HepG2 (cell line): Measurements from ENCODE around the gene RHBDL1. TPM values are rescaled to one million over a fixed set of nuclear protein-coding genes. Genes with fewer than 3 reads are reported as not detected.
A peak's percentile ranks its signal among the peaks of the same experiment; 100 is the strongest.

ENCODE experiments used
- TAF1 ChIP-seq: sonication (generic); formaldehyde crosslinking; IDR thresholded peaks from 2 replicates; pipeline ENCODE4 v1.4.0; 2020; ENCODE audit warnings: missing genetic modification reagents
- polyA plus RNA-seq, 8 experiments: library from polyadenylated mRNA; depleted of rRNA in 3 of 8; stranded (reverse) in 7 of 8; unstranded in 1 of 8; fragments of >200 nt; fragmentation: Illumina TruSeq in 4 of 8; extraction: Trizol in 4 of 8; gene quantifications; 2 replicates each; pipeline versions ENCODE4 v1.2.1 to v1.2.3, GENCODE V29; 2011 to 2016; ENCODE audit warnings: low read depth in 4 of 8, missing spikeins in 1 of 8, mixed read lengths in 1 of 8; ENCODE audit not compliant: insufficient read depth in 1 of 8
- total RNA-seq, 5 experiments: library from RNA; depleted of rRNA; stranded (reverse); fragments of >200 nt; fragmentation: Illumina TruSeq; extraction: Trizol; gene quantifications; 2 replicates each; pipeline ENCODE4 v1.2.3, GENCODE V29; 2016; ENCODE audit warnings: low read depth in 1 of 5
- TF ChIP-seq, protein P1 (sequence below): sonication (generic); formaldehyde crosslinking; IDR thresholded peaks from 2 replicates; pipeline ENCODE4 v1.5.1; 2020; ENCODE audit warnings: mild to moderate bottlenecking, missing genetic modification reagents, moderate library complexity

The RHBDL1 gene
- total and polyA plus RNA-seq, 2 of the 13 experiments (the other 11 are each of a cell fraction or from before 2014, with no cell fraction given): 1.8 to 3.8 TPM

DNA sequence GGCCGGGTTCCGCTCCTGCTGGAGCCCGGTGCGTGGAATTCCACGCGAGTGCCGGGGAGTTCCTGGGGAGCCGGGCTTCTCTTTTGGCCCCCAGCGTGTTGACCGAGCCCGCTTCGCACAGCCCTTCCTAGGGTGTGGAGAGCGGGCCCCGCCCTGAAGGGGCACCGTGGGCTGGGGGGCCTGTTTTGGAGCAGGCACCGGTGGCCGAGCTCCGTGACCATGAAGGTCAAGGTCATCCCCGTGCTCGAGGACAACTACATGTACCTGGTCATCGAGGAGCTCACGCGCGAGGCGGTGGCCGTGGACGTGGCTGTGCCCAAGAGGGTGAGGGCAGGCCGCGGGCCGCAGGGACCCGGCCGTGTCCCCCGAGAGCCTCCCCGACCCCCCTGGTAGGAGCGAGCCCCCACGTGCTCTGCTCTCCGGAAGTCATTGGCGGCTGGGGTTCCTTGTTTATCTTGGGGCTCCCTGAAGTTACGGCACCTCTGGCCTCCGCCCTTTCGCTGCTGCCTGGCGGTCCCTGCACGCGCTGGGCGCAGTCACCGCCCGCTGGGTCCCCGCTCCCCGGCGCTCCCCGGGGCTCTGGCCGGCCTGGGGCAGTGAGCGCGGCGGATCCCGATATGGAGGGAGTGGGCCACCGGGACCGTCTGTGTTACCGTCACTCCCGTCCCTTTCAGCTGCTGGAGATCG is 52.0 kb downstream of the RHBDL1 start (continued):
- TF ChIP-seq, protein P1, sequence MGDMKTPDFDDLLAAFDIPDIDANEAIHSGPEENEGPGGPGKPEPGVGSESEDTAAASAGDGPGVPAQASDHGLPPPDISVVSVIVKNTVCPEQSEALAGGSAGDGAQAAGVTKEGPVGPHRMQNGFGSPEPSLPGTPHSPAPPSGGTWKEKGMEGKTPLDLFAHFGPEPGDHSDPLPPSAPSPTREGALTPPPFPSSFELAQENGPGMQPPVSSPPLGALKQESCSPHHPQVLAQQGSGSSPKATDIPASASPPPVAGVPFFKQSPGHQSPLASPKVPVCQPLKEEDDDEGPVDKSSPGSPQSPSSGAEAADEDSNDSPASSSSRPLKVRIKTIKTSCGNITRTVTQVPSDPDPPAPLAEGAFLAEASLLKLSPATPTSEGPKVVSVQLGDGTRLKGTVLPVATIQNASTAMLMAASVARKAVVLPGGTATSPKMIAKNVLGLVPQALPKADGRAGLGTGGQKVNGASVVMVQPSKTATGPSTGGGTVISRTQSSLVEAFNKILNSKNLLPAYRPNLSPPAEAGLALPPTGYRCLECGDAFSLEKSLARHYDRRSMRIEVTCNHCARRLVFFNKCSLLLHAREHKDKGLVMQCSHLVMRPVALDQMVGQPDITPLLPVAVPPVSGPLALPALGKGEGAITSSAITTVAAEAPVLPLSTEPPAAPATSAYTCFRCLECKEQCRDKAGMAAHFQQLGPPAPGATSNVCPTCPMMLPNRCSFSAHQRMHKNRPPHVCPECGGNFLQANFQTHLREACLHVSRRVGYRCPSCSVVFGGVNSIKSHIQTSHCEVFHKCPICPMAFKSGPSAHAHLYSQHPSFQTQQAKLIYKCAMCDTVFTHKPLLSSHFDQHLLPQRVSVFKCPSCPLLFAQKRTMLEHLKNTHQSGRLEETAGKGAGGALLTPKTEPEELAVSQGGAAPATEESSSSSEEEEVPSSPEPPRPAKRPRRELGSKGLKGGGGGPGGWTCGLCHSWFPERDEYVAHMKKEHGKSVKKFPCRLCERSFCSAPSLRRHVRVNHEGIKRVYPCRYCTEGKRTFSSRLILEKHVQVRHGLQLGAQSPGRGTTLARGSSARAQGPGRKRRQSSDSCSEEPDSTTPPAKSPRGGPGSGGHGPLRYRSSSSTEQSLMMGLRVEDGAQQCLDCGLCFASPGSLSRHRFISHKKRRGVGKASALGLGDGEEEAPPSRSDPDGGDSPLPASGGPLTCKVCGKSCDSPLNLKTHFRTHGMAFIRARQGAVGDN: peak; percentile 69
- TF ChIP-seq TAF1 (CRISPR knock-in tag): peak; percentile 29; the same call in 1 of the 2 replicates

Other genes starting within 250 kb of the RHBDL1 start
- gene CAPN15, start 148.0 kb upstream of the RHBDL1 start, total RNA-seq (2016; rRNA removed; fragmentation: Illumina TruSeq; extraction: Trizol): 15.0 and 24.5 TPM in 2 replicates
- 14.9 and 22.2 TPM in 2 replicates for gene CAPN15, start 148.0 kb upstream of the RHBDL1 start, polyA plus RNA-seq (2011; rRNA removed)
- 0.07 TPM in 1 of 2 replicates, not detected in the other for gene PRR35, start 115.3 kb upstream of the RHBDL1 start, total RNA-seq (2016; rRNA removed; fragmentation: Illumina TruSeq; extraction: Trizol)
- gene PRR35, start 115.3 kb upstream of the RHBDL1 start, polyA plus RNA-seq (2011; rRNA removed): 0.16 and 0.38 TPM in 2 replicates
- 0.40 and 0.48 TPM in 2 replicates for gene NHLRC4, start 108.7 kb upstream of the RHBDL1 start, total RNA-seq (2016; rRNA removed; fragmentation: Illumina TruSeq; extraction: Trizol)
- gene NHLRC4, start 108.7 kb upstream of the RHBDL1 start, polyA plus RNA-seq (2011; rRNA removed): 0.59 and 1.1 TPM in 2 replicates
- gene PIGQ, start 105.7 kb upstream of the RHBDL1 start, total RNA-seq (2016; rRNA removed; fragmentation: Illumina TruSeq; extraction: Trizol): 8.4 and 19.7 TPM in 2 replicates
- gene PIGQ, start 105.7 kb upstream of the RHBDL1 start, polyA plus RNA-seq (2011; rRNA removed): 7.7 and 13.6 TPM in 2 replicates
- gene RAB40C, start 85.6 kb upstream of the RHBDL1 start, total RNA-seq (2016; rRNA removed; fragmentation: Illumina TruSeq; extraction: Trizol): 8.2 and 11.5 TPM in 2 replicates
- gene RAB40C, start 85.6 kb upstream of the RHBDL1 start, polyA plus RNA-seq (2011; rRNA removed): 7.7 and 10.6 TPM in 2 replicates
- 2.4 and 4.9 TPM in 2 replicates for gene WFIKKN1, start 44.7 kb upstream of the RHBDL1 start, total RNA-seq (2016; rRNA removed; fragmentation: Illumina TruSeq; extraction: Trizol)
- gene WFIKKN1, start 44.7 kb upstream of the RHBDL1 start, polyA plus RNA-seq (2011; rRNA removed): 1.7 and 2.9 TPM in 2 replicates
- 70.1 and 75.1 TPM in 2 replicates for gene METTL26, start 39.4 kb upstream of the RHBDL1 start, total RNA-seq (2016; rRNA removed; fragmentation: Illumina TruSeq; extraction: Trizol)
- 65.5 and 65.8 TPM in 2 replicates for gene METTL26, start 39.4 kb upstream of the RHBDL1 start, polyA plus RNA-seq (2011; rRNA removed)
- 54.6 and 76.7 TPM in 2 replicates for gene MCRIP2, start 33.8 kb upstream of the RHBDL1 start, total RNA-seq (2016; rRNA removed; fragmentation: Illumina TruSeq; extraction: Trizol)
- 39.6 and 50.7 TPM in 2 replicates for gene MCRIP2, start 33.8 kb upstream of the RHBDL1 start, polyA plus RNA-seq (2011; rRNA removed)
- 10.2 and 28.9 TPM in 2 replicates for gene WDR90, start 26.3 kb upstream of the RHBDL1 start, total RNA-seq (2016; rRNA removed; fragmentation: Illumina TruSeq; extraction: Trizol)
- 11.1 and 14.9 TPM in 2 replicates for gene WDR90, start 26.3 kb upstream of the RHBDL1 start, polyA plus RNA-seq (2011; rRNA removed)
- gene RHOT2, start 7.5 kb upstream of the RHBDL1 start, total RNA-seq (2016; rRNA removed; fragmentation: Illumina TruSeq; extraction: Trizol): 34.1 and 63.6 TPM in 2 replicates
- gene RHOT2, start 7.5 kb upstream of the RHBDL1 start, polyA plus RNA-seq (2011; rRNA removed): 76.9 and 104 TPM in 2 replicates
- 78.2 and 79.9 TPM in 2 replicates for gene STUB1, start 4.7 kb downstream of the RHBDL1 start, total RNA-seq (2016; rRNA removed; fragmentation: Illumina TruSeq; extraction: Trizol)
- gene STUB1, start 4.7 kb downstream of the RHBDL1 start, polyA plus RNA-seq (2011; rRNA removed): 52.9 and 59.6 TPM in 2 replicates
- gene JMJD8, start 8.7 kb downstream of the RHBDL1 start, total RNA-seq (2016; rRNA removed; fragmentation: Illumina TruSeq; extraction: Trizol): 0.55 and 2.6 TPM in 2 replicates
- gene JMJD8, start 8.7 kb downstream of the RHBDL1 start, polyA plus RNA-seq (2011; rRNA removed): 11.8 and 17.3 TPM in 2 replicates
- gene WDR24, start 14.7 kb downstream of the RHBDL1 start, total RNA-seq (2016; rRNA removed; fragmentation: Illumina TruSeq; extraction: Trizol): 1.4 and 3.8 TPM in 2 replicates
- 4.5 and 8.3 TPM in 2 replicates for gene WDR24, start 14.7 kb downstream of the RHBDL1 start, polyA plus RNA-seq (2011; rRNA removed)
- 0.20 and 0.22 TPM in 2 replicates for gene FBXL16, start 30.1 kb downstream of the RHBDL1 start, total RNA-seq (2016; rRNA removed; fragmentation: Illumina TruSeq; extraction: Trizol)
- 2.0 and 2.2 TPM in 2 replicates for gene FBXL16, start 30.1 kb downstream of the RHBDL1 start, polyA plus RNA-seq (2011; rRNA removed)
- gene METRN, start 39.4 kb downstream of the RHBDL1 start, total RNA-seq (2016; rRNA removed; fragmentation: Illumina TruSeq; extraction: Trizol): 27.3 and 46.1 TPM in 2 replicates
- 25.5 and 34.0 TPM in 2 replicates for gene METRN, start 39.4 kb downstream of the RHBDL1 start, polyA plus RNA-seq (2011; rRNA removed)
- gene ANTKMT, start 45.5 kb downstream of the RHBDL1 start, total RNA-seq (2016; rRNA removed; fragmentation: Illumina TruSeq; extraction: Trizol): 17.8 and 47.8 TPM in 2 replicates
- gene ANTKMT, start 45.5 kb downstream of the RHBDL1 start, polyA plus RNA-seq (2011; rRNA removed): 7.5 and 11.8 TPM in 2 replicates
- gene CCDC78, start 50.8 kb downstream of the RHBDL1 start, total RNA-seq (2016; rRNA removed; fragmentation: Illumina TruSeq; extraction: Trizol): 0.53 TPM in 1 of 2 replicates, not detected in the other
- gene CCDC78, start 50.8 kb downstream of the RHBDL1 start, polyA plus RNA-seq (2011; rRNA removed): 1.5 and 1.7 TPM in 2 replicates
- 3.4 and 4.7 TPM in 2 replicates for gene HAGHL, start 51.4 kb downstream of the RHBDL1 start, total RNA-seq (2016; rRNA removed; fragmentation: Illumina TruSeq; extraction: Trizol)
- gene HAGHL, start 51.4 kb downstream of the RHBDL1 start, polyA plus RNA-seq (2011; rRNA removed): 8.4 and 12.7 TPM in 2 replicates
- gene CIAO3, start 65.3 kb downstream of the RHBDL1 start, total RNA-seq (2016; rRNA removed; fragmentation: Illumina TruSeq; extraction: Trizol): 16.9 and 21.7 TPM in 2 replicates
- 25.0 and 25.2 TPM in 2 replicates for gene CIAO3, start 65.3 kb downstream of the RHBDL1 start, polyA plus RNA-seq (2011; rRNA removed)
- gene MSLN, start 85.1 kb downstream of the RHBDL1 start, total RNA-seq (2016; rRNA removed; fragmentation: Illumina TruSeq; extraction: Trizol): 0.72 and 2.0 TPM in 2 replicates
- gene MSLN, start 85.1 kb downstream of the RHBDL1 start, polyA plus RNA-seq (2011; rRNA removed): 2.3 and 3.0 TPM in 2 replicates
- gene RPUSD1, start 112.7 kb downstream of the RHBDL1 start, total RNA-seq (2016; rRNA removed; fragmentation: Illumina TruSeq; extraction: Trizol): 22.4 and 26.2 TPM in 2 replicates
- 13.1 and 15.9 TPM in 2 replicates for gene RPUSD1, start 112.7 kb downstream of the RHBDL1 start, polyA plus RNA-seq (2011; rRNA removed)
- gene CHTF18, start 112.9 kb downstream of the RHBDL1 start, total RNA-seq (2016; rRNA removed; fragmentation: Illumina TruSeq; extraction: Trizol): 8.8 and 22.9 TPM in 2 replicates
- gene CHTF18, start 112.9 kb downstream of the RHBDL1 start, polyA plus RNA-seq (2011; rRNA removed): 7.3 and 8.6 TPM in 2 replicates
- gene GNG13, start 125.1 kb downstream of the RHBDL1 start, total RNA-seq (2016; rRNA removed; fragmentation: Illumina TruSeq; extraction: Trizol): not detected in 2 replicates
- gene GNG13, start 125.1 kb downstream of the RHBDL1 start, polyA plus RNA-seq (2011; rRNA removed): not detected in 2 replicates